SIG-M5 treated with dmso at 0.1 percent for 504 hours (cell line): ENCODE measurements around the gene ZNF14.
"Not testable (repeated sequence)": the region's sequence is repeated elsewhere in the genome, so short reads cannot be mapped to it uniquely, and the experiment has no call there.

Experiments used
- DNase-seq: peaks from one replicate; lab custom pipeline; 2025; ENCODE audit not compliant: unreplicated experiment; lab: John Stamatoyannopoulos, UW

Gene ZNF14

GRCh38 chr19:19732579-19733501 lies at the start of gene ZNF14:
Gene ZNF14 (minus strand): TSS chr19:19733112. CDS start chr19:19732958, 154 bp downstream.
- DNase-seq: peak; percentile 47

GRCh38 chr19:19781791-19782190 lies 48.9 kb upstream of the ZNF14 start:
- not testable (repeated sequence) for DNase-seq

GRCh38 chr19:19778666-19779065 lies 45.8 kb upstream of the ZNF14 start:
- no peak for DNase-seq

DNA sequence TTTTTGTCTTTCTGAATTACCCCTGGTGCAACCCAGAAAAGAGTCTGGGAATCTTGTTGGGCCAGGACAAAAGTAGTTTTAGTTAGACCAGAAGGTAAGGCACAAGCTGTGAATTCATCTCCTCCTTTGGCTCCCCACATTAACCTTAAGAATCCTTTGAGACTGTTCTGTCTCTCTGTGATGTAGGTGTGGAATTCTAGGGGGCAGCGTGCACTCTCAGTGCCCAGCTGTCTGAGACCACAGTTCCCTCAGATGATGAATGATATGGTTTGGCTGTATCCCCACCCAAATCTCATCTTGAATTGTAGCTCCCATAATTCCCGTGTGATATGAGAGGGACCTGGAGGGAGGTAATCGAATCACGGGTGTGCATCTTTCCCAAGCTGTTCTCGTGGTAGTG lies 44.8 kb upstream of the ZNF14 start:
- DNase-seq: no peak

GRCh38 chr19:19776206-19777008 lies 43.5 kb upstream of the ZNF14 start:
- DNase-seq: peak; percentile 98

- DNase-seq: peak; percentile 49
Measured at GRCh38 chr19:19775891-19776205, 42.9 kb upstream of the ZNF14 start.

DNA sequence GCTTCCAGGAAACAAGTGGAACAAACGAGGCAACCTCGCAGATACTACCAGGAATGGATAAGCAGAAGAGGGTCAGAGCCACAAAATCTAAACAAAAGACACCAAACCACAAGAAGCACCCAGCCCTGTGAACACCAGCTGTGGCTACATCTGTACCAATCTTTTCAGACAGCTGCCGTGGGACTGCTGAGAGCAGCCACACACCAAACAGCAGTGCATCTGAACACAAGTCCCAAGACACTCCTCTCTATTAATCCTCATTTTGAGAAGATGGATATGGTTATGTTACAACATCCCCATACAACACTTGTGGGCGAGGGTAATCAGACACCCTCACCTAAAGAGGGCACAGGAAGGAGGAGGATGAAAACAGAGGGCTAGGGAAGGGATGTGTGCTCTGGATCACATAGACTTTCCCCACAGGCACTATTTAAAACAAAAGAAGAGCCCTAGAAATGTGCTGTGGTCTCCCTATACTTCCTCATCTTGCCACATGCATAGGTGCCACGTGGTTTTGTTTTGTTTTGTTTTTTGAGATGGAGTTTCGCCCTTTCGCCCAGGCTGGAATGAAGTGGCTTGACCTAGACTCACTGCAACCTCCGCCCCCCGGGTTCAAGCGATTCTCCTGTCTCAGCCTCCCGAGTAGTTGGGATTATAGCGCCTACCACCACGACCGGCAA lies 41.6 kb upstream of the ZNF14 start:
- peak; percentile 10 for DNase-seq

GRCh38 chr19:19771963-19772362 lies 39.1 kb upstream of the ZNF14 start:
- not testable (repeated sequence) for DNase-seq

DNA sequence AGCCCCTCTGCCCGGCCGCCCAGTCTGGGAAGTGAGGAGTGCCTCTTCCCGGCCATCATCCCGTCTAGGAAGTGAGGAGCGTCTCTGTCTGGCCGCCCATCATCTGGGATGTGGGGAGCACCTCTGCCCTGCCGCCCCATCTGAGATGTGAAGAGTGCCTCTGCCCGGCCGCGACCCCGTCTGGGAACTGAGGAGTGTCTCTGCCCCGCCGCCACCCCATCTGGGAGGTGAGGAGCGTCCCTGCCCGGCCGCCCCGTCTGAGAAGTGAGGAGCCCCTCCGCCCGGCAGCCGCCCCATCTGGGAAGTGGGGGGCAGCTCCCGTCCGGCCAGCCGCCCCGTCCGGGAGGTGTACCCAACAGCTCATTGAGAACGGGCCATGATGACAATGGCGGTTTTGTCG lies 37.1 kb upstream of the ZNF14 start:
- DNase-seq: not testable (repeated sequence)

GRCh38 chr19:19758164-19758563 lies 25.3 kb upstream of the ZNF14 start:
- no peak for DNase-seq

DNA sequence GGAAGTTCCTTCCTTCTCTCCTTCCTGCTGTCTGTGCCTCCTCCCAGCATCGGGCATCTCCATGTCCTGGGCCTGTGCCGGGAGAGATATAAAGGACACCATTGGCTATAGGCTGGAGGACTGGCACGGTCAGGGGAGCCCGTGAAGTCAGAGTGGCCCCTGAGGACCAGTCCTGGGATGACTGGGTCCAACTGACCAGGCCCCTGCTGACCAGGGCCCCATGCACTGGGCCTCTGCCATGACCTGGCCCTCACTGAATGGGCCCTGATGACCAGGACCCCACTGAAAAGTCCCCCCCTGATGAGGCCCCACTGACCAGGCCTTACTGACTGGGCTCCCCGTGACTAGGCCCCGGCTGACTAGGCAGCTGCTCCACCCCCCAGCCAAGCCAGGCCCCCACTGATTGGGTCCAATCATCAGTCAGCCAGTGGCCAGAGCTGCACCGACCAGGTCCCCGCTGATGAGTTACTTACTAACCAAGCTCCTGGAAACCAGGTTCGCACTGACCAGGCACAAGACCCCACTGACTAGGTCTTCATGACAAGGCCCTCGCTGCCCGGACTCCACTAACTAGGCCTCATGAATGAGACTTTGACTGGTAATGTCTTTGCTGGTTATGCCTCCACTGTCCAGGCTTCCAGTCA lies 20.0 kb upstream of the ZNF14 start:
- no peak for DNase-seq

DNA sequence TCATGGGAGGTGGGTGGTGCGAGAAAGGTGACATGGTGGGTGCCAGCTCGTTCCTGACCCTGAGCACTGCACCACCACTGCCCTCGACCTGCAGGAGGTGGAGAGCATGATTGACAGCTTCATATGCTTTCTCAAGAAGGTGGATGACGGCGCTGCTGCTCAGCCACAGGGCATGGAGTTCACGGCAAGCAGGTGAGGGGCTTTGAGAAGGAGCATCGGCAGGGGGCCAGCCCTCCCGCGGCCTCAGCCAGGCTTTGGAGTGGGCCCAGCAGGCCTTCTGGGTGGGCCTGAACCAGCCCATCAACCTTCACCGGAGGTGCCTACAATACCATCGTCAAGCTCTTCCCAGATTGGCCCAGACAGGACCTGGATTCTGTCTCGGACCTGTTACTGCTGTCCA lies 18.9 kb upstream of the ZNF14 start:
- no peak for DNase-seq

DNA sequence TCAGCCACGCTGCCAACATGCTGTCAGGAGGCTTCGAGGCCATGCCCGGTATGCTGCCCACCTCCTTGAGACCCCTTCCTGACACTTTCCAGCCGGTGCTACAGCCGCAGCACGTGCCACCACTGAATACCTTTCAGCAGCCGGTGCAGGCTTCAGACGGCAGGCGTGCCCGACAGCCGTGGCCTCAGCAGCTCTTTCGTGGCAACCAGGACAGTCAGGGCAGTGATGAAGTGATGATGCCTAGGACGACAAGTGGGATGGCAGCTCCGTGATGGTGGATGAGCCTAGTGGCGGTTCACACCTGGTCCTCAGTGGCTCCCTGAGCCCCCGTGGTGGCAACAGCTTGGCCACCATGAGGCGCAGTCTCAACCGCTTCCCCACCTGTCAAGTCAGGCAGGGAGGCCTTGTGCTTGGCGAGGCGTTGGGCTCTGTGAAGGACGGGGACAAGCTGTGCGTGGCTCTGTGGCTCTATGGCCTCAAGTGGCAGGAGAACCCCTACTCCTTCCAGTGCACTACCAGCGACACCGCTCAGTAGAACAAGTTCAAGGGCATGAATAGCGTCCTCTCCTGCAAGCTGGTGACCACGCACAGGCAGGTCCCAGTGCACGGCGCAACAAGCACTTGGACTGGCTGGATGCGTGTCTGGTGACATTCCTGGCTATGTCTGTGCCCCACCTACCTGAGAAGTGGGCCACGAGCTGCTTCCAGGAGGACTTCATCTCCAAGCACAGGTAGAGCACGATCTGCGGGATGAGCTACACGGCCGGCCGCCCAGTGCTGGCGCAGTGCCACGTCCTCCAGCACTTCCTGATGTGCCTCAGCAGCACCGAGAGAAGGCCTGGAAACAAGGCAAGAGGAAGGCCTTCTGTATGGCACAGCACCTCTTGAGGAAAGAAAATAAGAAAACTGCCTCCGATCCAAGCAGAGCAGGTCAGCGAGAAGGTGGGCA lies 18.2 kb upstream of the ZNF14 start:
- no peak for DNase-seq

DNA sequence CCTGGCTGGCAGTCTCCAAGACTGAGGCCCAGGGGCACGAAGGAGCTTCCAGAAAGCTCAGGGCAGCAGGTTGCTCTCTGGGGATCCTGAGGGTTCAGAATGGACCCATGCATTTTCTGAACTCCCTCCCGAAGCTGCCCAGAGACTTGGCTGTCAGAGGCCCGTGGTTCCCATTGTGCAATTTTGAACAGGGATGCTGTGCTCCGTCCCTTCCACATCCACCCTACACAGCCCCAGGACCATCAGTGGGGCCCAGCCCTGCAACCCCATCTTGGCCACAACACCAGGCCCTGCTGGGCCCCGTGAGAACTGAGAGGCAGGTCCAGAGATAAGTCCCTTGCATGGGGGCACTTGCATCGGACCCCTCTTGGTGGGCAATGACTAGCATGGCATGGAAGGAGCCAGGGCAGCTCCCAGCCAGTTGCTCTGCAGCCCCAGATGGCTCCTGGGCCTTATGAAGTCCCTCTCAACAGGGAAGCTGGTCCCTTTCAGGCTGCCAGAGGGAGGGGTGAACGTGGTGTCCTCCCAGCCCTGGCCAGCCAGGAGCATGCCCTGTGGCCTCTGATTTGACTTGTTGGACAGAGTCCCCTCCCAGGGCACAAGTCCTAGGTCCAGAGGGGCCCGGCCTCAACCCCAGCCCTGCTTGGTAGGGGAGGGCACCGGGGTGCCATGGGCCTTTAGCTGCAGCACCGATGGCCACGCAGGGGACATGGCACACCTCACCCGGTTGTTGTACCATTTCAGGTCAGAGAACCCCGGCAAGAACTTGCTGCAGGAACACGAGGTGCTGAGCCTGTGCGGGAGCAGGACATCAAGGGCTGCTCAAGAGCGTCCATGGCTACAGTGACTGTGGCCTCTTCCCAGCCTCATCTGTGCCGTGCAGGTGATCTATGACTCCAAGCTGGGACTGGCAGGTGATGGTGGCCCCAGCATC lies 17.3 kb upstream of the ZNF14 start:
- DNase-seq: no peak

GRCh38 chr19:19749117-19749907 lies 16.4 kb upstream of the ZNF14 start:
- no peak for DNase-seq

- no peak for DNase-seq
Measured at GRCh38 chr19:19748249-19748938, 15.5 kb upstream of the ZNF14 start.
